Measurements from ENCODE around the gene LHX3.

LHX3 gene

GRCh38 chr9:136192289-136193126 lies 12.4 kb downstream of the LHX3 start:
- peak; percentile 75 for DNase-seq (ENCODE audit: low spot score)

GRCh38 chr9:136191960-136192286 lies 13.0 kb downstream of the LHX3 start:
- DNase-seq (ENCODE audit: low spot score) = no peak

GRCh38 chr9:136191099-136191959 lies 13.6 kb downstream of the LHX3 start:
- peak; percentile 72 for DNase-seq (ENCODE audit: low spot score)

- DNase-seq (ENCODE audit: low spot score) = no peak
These were observed 14.3 kb downstream of the LHX3 start for GRCh38 chr9:136190656-136191055.

- DNase-seq (ENCODE audit: low spot score) = peak; percentile 71
These were observed 14.7 kb downstream of the LHX3 start for GRCh38 chr9:136190237-136190601.

- DNase-seq (ENCODE audit: low spot score) = peak; percentile 58
These were observed 15.3 kb downstream of the LHX3 start for GRCh38 chr9:136189394-136190236.

GRCh38 chr9:136187683-136188586 lies 17.0 kb downstream of the LHX3 start:
- DNase-seq (ENCODE audit: low spot score) = peak; percentile 33

GRCh38 chr9:136187197-136187596 lies 17.7 kb downstream of the LHX3 start:
- no peak for DNase-seq (ENCODE audit: low spot score)

- no peak for DNase-seq (ENCODE audit: low spot score)
These were observed 18.5 kb downstream of the LHX3 start for GRCh38 chr9:136186386-136186785.

- DNase-seq (ENCODE audit: low spot score) = no peak
These were observed 19.1 kb downstream of the LHX3 start for GRCh38 chr9:136185596-136186366.

- DNase-seq (ENCODE audit: low spot score) = no peak
These were observed 19.9 kb downstream of the LHX3 start for GRCh38 chr9:136185066-136185465.

- DNase-seq (ENCODE audit: low spot score) = no peak
These were observed 22.0 kb downstream of the LHX3 start for GRCh38 chr9:136182850-136183422.

GRCh38 chr9:136182420-136182787 lies 22.5 kb downstream of the LHX3 start:
- no peak for DNase-seq (ENCODE audit: low spot score)

GRCh38 chr9:136181784-136182419 lies 23.0 kb downstream of the LHX3 start:
- DNase-seq (ENCODE audit: low spot score) = no peak

GRCh38 chr9:136180586-136180985 lies 24.3 kb downstream of the LHX3 start:
- DNase-seq (ENCODE audit: low spot score) = no peak

GRCh38 chr9:136179761-136180160 lies 25.2 kb downstream of the LHX3 start:
- no peak for DNase-seq (ENCODE audit: low spot score)

- no peak for DNase-seq (ENCODE audit: low spot score)
These were observed 25.8 kb downstream of the LHX3 start for GRCh38 chr9:136179101-136179616.

- no peak for DNase-seq (ENCODE audit: low spot score)
These were observed 26.2 kb downstream of the LHX3 start for GRCh38 chr9:136178773-136179075.

GRCh38 chr9:136178061-136178772 lies 26.7 kb downstream of the LHX3 start:
- no peak for DNase-seq (ENCODE audit: low spot score)

All from hematopoietic multipotent progenitor cell treated with erythropoietin and hydrocortisone succinate and interleukin-3 and kit ligand, for 15 days (in vitro differentiated cells).